HEK293 (cell line): Measurements from ENCODE around the gene MSH5.
A peak's percentile ranks its signal among the peaks of the same experiment; 100 is the strongest.

ENCODE experiments used
- BCL11B ChIP-seq: fragments of 450-650 bp; formaldehyde crosslinking; IDR thresholded peaks from 2 replicates; pipeline ENCODE4 v1.5.1; 2016; ENCODE audit warnings: low read depth, missing biosample characterization, missing genetic modification characterization
- GLIS2 ChIP-seq: fragments of 450-650 bp; formaldehyde crosslinking; IDR thresholded peaks from 2 replicates; pipeline ENCODE4 v1.5.1; 2016; ENCODE audit warnings: missing biosample characterization, missing genetic modification characterization
- IKZF3 ChIP-seq: fragments of 450-650 bp; IDR thresholded peaks from 2 replicates; pipeline ENCODE4 v1.5.0; 2018; ENCODE audit warnings: missing biosample characterization, mild to moderate bottlenecking, missing genetic modification characterization, moderate library complexity
- KLF10 ChIP-seq: fragments of 450-650 bp; IDR thresholded peaks from 2 replicates; pipeline ENCODE4 v1.5.1; 2018; ENCODE audit warnings: missing biosample characterization, mild to moderate bottlenecking, missing genetic modification characterization
- MEIS1 ChIP-seq: sonication (generic); formaldehyde crosslinking; IDR thresholded peaks from 2 replicates; pipeline ENCODE4 v1.8.1; 2022; ENCODE audit warnings: missing genetic modification reagents, mild to moderate bottlenecking, borderline replicate concordance
- MZF1 ChIP-seq: fragments of 450-650 bp; formaldehyde crosslinking; IDR thresholded peaks from 2 replicates; pipeline ENCODE4 v1.5.1; 2017; ENCODE audit warnings: missing biosample characterization, missing genetic modification characterization, borderline replicate concordance
- REPIN1 ChIP-seq: fragments of 450-650 bp; formaldehyde crosslinking; IDR thresholded peaks from 2 replicates; pipeline ENCODE4 v1.5.1; 2017; ENCODE audit warnings: missing biosample characterization, missing genetic modification characterization, low read depth
- SCRT2 ChIP-seq: fragments of 450-650 bp; formaldehyde crosslinking; IDR thresholded peaks from 2 replicates; pipeline ENCODE4 v1.5.1; 2016; ENCODE audit warnings: missing biosample characterization, missing genetic modification characterization
- SP3 ChIP-seq: fragments of 450-650 bp; formaldehyde crosslinking; IDR thresholded peaks from 2 replicates; pipeline ENCODE4 v1.5.1; 2016; ENCODE audit warnings: missing biosample characterization, missing genetic modification characterization
- YY1 ChIP-seq: fragments of 450-650 bp; formaldehyde crosslinking; IDR thresholded peaks from 2 replicates; pipeline ENCODE4 v1.5.1; 2018; ENCODE audit warnings: missing biosample characterization, missing genetic modification characterization
- ZBTB48 ChIP-seq: fragments of 450-650 bp; formaldehyde crosslinking; IDR thresholded peaks from 2 replicates; pipeline ENCODE4 v1.5.1; 2016; ENCODE audit warnings: missing biosample characterization, missing genetic modification characterization
- ZBTB7A ChIP-seq: fragments of 450-650 bp; formaldehyde crosslinking; IDR thresholded peaks from 2 replicates; pipeline ENCODE4 v1.5.1; 2016; ENCODE audit warnings: low read depth, missing biosample characterization, missing genetic modification characterization
- ZIC2 ChIP-seq: fragments of 450-650 bp; formaldehyde crosslinking; IDR thresholded peaks from 2 replicates; pipeline ENCODE4 v1.5.1; 2016; ENCODE audit warnings: missing biosample characterization, missing genetic modification characterization
- ZNF174 ChIP-seq: fragments of 450-650 bp; formaldehyde crosslinking; IDR thresholded peaks from 2 replicates; pipeline ENCODE4 v1.5.0; 2017; ENCODE audit warnings: missing biosample characterization, mild to moderate bottlenecking, missing genetic modification characterization
- ZNF223 ChIP-seq: fragments of 450-650 bp; formaldehyde crosslinking; IDR thresholded peaks from 2 replicates; pipeline ENCODE4 v1.5.1; 2016; ENCODE audit warnings: missing biosample characterization, missing genetic modification characterization
- ZNF335 ChIP-seq: fragments of 450-650 bp; formaldehyde crosslinking; conservative IDR thresholded peaks from 2 replicates; pipeline ENCODE4 v1.5.1; 2016; ENCODE audit warnings: missing biosample characterization, missing genetic modification characterization
- ZNF341 ChIP-seq: fragments of 450-650 bp; formaldehyde crosslinking; IDR thresholded peaks from 2 replicates; pipeline ENCODE4; 2016; ENCODE audit warnings: low read depth, missing biosample characterization, missing genetic modification characterization
- ZNF510 ChIP-seq: fragments of 450-650 bp; formaldehyde crosslinking; IDR thresholded peaks from 2 replicates; pipeline ENCODE4 v1.5.1; 2018; ENCODE audit warnings: mild to moderate bottlenecking, missing genetic modification characterization, missing biosample characterization; ENCODE audit not compliant: insufficient replicate concordance
- ZNF558 ChIP-seq: fragments of 450-650 bp; formaldehyde crosslinking; IDR thresholded peaks from 2 replicates; pipeline ENCODE4 v1.5.1; 2016; ENCODE audit warnings: missing biosample characterization, missing genetic modification characterization
- ZNF560 ChIP-seq: fragments of 450-650 bp; formaldehyde crosslinking; IDR thresholded peaks from 2 replicates; pipeline ENCODE4 v1.5.1; 2017; ENCODE audit warnings: missing biosample characterization, missing genetic modification characterization, borderline replicate concordance
- ZNF629 ChIP-seq: fragments of 450-650 bp; formaldehyde crosslinking; IDR thresholded peaks from 2 replicates; pipeline ENCODE4 v1.5.1; 2017; ENCODE audit warnings: missing biosample characterization, missing genetic modification characterization
- ZNF785 ChIP-seq: fragments of 450-650 bp; formaldehyde crosslinking; IDR thresholded peaks from 2 replicates; pipeline ENCODE4 v1.5.1; 2016; ENCODE audit warnings: missing biosample characterization, missing genetic modification characterization
- ZNF843 ChIP-seq: fragments of 450-650 bp; formaldehyde crosslinking; IDR thresholded peaks from 2 replicates; pipeline ENCODE4 v1.5.1; 2016; ENCODE audit warnings: missing biosample characterization, missing genetic modification characterization
- ZSCAN23 ChIP-seq: fragments of 450-650 bp; formaldehyde crosslinking; IDR thresholded peaks from 2 replicates; pipeline ENCODE4 v1.5.1; 2016; ENCODE audit warnings: missing biosample characterization, missing genetic modification characterization
- ZSCAN30 ChIP-seq: fragments of 450-650 bp; IDR thresholded peaks from 2 replicates; pipeline ENCODE4 v1.5.1; 2018; ENCODE audit warnings: missing biosample characterization, mild to moderate bottlenecking, missing genetic modification characterization, moderate library complexity
- ZXDB ChIP-seq: fragments of 450-650 bp; formaldehyde crosslinking; IDR thresholded peaks from 2 replicates; pipeline ENCODE4 v1.5.1; 2016; ENCODE audit warnings: missing biosample characterization, missing genetic modification characterization
- TF ChIP-seq, protein P1 (sequence below): fragments of 450-650 bp; IDR thresholded peaks from 2 replicates; pipeline ENCODE4 v1.5.1; 2018; ENCODE audit warnings: missing biosample characterization, missing genetic modification characterization
- TF ChIP-seq, protein P2 (sequence below): fragments of 450-650 bp; formaldehyde crosslinking; conservative IDR thresholded peaks from 2 replicates; pipeline ENCODE4 v1.5.1; 2016; ENCODE audit warnings: low read depth, missing biosample characterization, missing genetic modification characterization
- TF ChIP-seq, protein P3 (sequence below): fragments of 450-650 bp; formaldehyde crosslinking; IDR thresholded peaks from 2 replicates; pipeline ENCODE4 v1.5.1; 2016; ENCODE audit warnings: missing biosample characterization, missing genetic modification characterization, borderline replicate concordance
- TF ChIP-seq, protein P4 (sequence below): fragments of 450-650 bp; formaldehyde crosslinking; IDR thresholded peaks from 2 replicates; pipeline ENCODE4 v1.5.1; 2016; ENCODE audit warnings: missing biosample characterization, missing genetic modification characterization, low read depth

The MSH5 gene

DNA sequence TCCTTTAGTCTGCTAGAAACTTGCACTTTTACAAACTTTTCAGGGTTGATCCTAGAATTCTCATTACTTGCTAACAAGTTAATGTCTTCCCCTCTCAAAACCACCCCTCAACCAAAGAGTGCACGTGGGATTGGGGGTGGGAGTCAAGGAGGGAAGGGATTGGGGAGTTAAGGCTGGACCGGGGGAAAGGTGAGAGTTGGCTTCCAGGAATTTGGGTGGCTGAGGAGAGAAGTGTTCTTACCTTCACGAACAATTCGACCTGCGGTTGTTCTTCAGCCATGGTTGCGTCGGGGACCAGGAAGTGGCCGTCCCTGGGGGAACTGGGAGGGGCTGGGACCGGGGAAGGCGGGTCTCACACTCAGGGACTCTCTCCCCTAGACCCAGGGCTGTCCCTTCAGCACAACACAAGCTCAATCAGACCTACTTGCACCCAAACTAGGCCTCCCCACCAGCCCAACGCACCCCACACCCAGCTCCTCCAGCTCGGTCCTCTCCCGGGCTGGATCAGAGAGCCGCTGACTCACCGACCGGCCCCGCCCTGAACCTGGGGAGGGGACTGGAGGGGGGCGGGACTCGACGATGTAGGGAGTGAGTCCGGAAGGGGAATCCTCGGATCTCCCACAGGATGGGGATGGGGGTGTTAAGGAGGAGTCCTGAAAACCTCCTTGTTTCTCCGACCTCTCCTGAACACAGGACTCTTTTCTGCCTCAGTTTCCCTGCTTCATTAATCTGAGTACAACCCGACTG is 3.6 kb upstream of the MSH5 start, which contains the start of gene CLIC1 (continued):
- TF ChIP-seq ZNF174 (tag by site-specific recombination) = no peak
- TF ChIP-seq, protein P1, sequence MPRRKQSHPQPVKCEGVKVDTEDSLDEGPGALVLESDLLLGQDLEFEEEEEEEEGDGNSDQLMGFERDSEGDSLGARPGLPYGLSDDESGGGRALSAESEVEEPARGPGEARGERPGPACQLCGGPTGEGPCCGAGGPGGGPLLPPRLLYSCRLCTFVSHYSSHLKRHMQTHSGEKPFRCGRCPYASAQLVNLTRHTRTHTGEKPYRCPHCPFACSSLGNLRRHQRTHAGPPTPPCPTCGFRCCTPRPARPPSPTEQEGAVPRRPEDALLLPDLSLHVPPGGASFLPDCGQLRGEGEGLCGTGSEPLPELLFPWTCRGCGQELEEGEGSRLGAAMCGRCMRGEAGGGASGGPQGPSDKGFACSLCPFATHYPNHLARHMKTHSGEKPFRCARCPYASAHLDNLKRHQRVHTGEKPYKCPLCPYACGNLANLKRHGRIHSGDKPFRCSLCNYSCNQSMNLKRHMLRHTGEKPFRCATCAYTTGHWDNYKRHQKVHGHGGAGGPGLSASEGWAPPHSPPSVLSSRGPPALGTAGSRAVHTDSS = no peak
- peak; percentile 95 for TF ChIP-seq SP3
- no peak for TF ChIP-seq MEIS1 (CRISPR knock-in tag)
- no peak for TF ChIP-seq BCL11B (tag by site-specific recombination)
- TF ChIP-seq, protein P2, sequence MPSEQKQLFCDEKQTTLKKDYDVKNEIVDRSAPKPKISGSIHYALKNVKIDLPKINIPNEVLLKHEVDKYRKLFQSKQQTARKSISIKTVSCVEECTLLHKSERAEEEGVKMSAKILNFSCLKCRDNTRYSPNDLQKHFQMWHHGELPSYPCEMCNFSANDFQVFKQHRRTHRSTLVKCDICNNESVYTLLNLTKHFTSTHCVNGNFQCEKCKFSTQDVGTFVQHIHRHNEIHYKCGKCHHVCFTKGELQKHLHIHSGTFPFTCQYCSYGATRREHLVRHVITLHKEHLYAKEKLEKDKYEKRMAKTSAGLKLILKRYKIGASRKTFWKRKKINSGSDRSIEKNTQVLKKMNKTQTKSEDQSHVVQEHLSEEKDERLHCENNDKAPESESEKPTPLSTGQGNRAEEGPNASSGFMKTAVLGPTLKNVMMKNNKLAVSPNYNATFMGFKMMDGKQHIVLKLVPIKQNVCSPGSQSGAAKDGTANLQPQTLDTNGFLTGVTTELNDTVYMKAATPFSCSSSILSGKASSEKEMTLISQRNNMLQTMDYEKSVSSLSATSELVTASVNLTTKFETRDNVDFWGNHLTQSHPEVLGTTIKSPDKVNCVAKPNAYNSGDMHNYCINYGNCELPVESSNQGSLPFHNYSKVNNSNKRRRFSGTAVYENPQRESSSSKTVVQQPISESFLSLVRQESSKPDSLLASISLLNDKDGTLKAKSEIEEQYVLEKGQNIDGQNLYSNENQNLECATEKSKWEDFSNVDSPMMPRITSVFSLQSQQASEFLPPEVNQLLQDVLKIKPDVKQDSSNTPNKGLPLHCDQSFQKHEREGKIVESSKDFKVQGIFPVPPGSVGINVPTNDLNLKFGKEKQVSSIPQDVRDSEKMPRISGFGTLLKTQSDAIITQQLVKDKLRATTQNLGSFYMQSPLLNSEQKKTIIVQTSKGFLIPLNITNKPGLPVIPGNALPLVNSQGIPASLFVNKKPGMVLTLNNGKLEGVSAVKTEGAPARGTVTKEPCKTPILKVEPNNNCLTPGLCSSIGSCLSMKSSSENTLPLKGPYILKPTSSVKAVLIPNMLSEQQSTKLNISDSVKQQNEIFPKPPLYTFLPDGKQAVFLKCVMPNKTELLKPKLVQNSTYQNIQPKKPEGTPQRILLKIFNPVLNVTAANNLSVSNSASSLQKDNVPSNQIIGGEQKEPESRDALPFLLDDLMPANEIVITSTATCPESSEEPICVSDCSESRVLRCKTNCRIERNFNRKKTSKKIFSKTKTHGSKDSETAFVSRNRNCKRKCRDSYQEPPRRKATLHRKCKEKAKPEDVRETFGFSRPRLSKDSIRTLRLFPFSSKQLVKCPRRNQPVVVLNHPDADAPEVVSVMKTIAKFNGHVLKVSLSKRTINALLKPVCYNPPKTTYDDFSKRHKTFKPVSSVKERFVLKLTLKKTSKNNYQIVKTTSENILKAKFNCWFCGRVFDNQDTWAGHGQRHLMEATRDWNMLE (tag by site-specific recombination) = no peak
- TF ChIP-seq ZNF629 (tag by site-specific recombination) = peak; percentile 38; the same call in 1 of the 2 replicates
- no peak for TF ChIP-seq REPIN1 (tag by site-specific recombination)
- TF ChIP-seq ZSCAN23 (tag by site-specific recombination) = no peak
- TF ChIP-seq ZNF341 (tag by site-specific recombination) = peak; percentile 93
- TF ChIP-seq ZIC2 (tag by site-specific recombination) = 0 out of 2 replicates have a peak, but pooled peaks have one; percentile 3
- 0 out of 2 replicates have a peak, but pooled peaks have one; percentile 7 for TF ChIP-seq ZBTB7A
- TF ChIP-seq ZBTB48 (tag by site-specific recombination) = peak; percentile 74
- no peak for TF ChIP-seq ZNF510 (tag by site-specific recombination)
- TF ChIP-seq ZNF223 = no peak
- peak; percentile 81 for TF ChIP-seq MZF1
- no peak for TF ChIP-seq ZNF843
- no peak for TF ChIP-seq SCRT2 (tag by site-specific recombination)
- 0 out of 2 replicates have a peak, but pooled peaks have one; percentile 20 for TF ChIP-seq YY1 (tag by site-specific recombination)
- TF ChIP-seq ZNF558 = no peak
- peak; percentile 68 for TF ChIP-seq KLF10 (tag by site-specific recombination)
- TF ChIP-seq IKZF3 = peak; percentile 90
- TF ChIP-seq ZNF560 (tag by site-specific recombination) = no peak
- TF ChIP-seq, protein P3, sequence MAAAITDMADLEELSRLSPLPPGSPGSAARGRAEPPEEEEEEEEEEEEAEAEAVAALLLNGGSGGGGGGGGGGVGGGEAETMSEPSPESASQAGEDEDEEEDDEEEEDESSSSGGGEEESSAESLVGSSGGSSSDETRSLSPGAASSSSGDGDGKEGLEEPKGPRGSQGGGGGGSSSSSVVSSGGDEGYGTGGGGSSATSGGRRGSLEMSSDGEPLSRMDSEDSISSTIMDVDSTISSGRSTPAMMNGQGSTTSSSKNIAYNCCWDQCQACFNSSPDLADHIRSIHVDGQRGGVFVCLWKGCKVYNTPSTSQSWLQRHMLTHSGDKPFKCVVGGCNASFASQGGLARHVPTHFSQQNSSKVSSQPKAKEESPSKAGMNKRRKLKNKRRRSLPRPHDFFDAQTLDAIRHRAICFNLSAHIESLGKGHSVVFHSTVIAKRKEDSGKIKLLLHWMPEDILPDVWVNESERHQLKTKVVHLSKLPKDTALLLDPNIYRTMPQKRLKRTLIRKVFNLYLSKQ (tag by site-specific recombination) = no peak
- peak; percentile 64; the same call in 1 of the 2 replicates for TF ChIP-seq ZXDB (tag by site-specific recombination)
- TF ChIP-seq GLIS2 = peak; percentile 93
- TF ChIP-seq ZNF785 (tag by site-specific recombination) = no peak
- peak; percentile 33; the same call in 1 of the 2 replicates for TF ChIP-seq ZSCAN30 (tag by site-specific recombination)
- TF ChIP-seq, protein P4, sequence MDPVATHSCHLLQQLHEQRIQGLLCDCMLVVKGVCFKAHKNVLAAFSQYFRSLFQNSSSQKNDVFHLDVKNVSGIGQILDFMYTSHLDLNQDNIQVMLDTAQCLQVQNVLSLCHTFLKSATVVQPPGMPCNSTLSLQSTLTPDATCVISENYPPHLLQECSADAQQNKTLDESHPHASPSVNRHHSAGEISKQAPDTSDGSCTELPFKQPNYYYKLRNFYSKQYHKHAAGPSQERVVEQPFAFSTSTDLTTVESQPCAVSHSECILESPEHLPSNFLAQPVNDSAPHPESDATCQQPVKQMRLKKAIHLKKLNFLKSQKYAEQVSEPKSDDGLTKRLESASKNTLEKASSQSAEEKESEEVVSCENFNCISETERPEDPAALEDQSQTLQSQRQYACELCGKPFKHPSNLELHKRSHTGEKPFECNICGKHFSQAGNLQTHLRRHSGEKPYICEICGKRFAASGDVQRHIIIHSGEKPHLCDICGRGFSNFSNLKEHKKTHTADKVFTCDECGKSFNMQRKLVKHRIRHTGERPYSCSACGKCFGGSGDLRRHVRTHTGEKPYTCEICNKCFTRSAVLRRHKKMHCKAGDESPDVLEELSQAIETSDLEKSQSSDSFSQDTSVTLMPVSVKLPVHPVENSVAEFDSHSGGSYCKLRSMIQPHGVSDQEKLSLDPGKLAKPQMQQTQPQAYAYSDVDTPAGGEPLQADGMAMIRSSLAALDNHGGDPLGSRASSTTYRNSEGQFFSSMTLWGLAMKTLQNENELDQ (tag by site-specific recombination) = no peak
- TF ChIP-seq ZNF335 = peak; percentile 48; the same call in 1 of the 2 replicates
